Epithelial cell of proximal tubule (primary cell): ENCODE results near the gene NR1I2. TPM values are rescaled to one million over a fixed set of nuclear protein-coding genes. Genes with fewer than 3 reads are reported as not detected.

ENCODE experiments used
- DNase-seq: peaks from one replicate; pipeline ENCODE4 v3.0.0-alpha.2; 2011; ENCODE audit warnings: low read depth
- H3K4me3 ChIP-seq: 2 replicates; pipeline ENCODE4 v1.5.1; 2011; ENCODE audit warnings: low read depth, mild to moderate bottlenecking, low read length
- total RNA-seq: library from RNA; depleted of rRNA; stranded (reverse); fragments of >200 nt; gene quantifications from 2 replicates; pipeline ENCODE4 v1.2.3, GENCODE V29; 2015
- TF ChIP-seq, protein P1 (sequence below): conservative IDR thresholded peaks from 2 replicates; pipeline ENCODE4 v1.5.1; 2012; ENCODE audit warnings: low read depth, mild to moderate bottlenecking, low read length

Gene NR1I2
- total RNA-seq: 0.14 and 0.69 TPM in 2 replicates

- H3K4me3 ChIP-seq: no peak within 1 kb of the TSS
- DNase-seq: no peak
- TF ChIP-seq, protein P1, sequence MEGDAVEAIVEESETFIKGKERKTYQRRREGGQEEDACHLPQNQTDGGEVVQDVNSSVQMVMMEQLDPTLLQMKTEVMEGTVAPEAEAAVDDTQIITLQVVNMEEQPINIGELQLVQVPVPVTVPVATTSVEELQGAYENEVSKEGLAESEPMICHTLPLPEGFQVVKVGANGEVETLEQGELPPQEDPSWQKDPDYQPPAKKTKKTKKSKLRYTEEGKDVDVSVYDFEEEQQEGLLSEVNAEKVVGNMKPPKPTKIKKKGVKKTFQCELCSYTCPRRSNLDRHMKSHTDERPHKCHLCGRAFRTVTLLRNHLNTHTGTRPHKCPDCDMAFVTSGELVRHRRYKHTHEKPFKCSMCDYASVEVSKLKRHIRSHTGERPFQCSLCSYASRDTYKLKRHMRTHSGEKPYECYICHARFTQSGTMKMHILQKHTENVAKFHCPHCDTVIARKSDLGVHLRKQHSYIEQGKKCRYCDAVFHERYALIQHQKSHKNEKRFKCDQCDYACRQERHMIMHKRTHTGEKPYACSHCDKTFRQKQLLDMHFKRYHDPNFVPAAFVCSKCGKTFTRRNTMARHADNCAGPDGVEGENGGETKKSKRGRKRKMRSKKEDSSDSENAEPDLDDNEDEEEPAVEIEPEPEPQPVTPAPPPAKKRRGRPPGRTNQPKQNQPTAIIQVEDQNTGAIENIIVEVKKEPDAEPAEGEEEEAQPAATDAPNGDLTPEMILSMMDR: no peak
Observed at GRCh38 chr3:119781330-119782198, at the start of gene NR1I2. TSS of gene NR1I2 (plus strand) at chr3:119782101.

- no peak overlapping the region for H3K4me3 ChIP-seq
- DNase-seq: no peak
- TF ChIP-seq, protein P1: no peak
Observed at GRCh38 chr3:119733812-119734211, 48.1 kb upstream of the NR1I2 start.

- H3K4me3 ChIP-seq: no peak overlapping the region
- no peak for DNase-seq
- TF ChIP-seq, protein P1: no peak
Observed at GRCh38 chr3:119738741-119739140, 43.2 kb upstream of the NR1I2 start.

- no peak for DNase-seq
- TF ChIP-seq, protein P1: no peak
- H3K4me3 ChIP-seq: no peak overlapping the region
Observed at GRCh38 chr3:119741657-119742590, 40.0 kb upstream of the NR1I2 start.

- TF ChIP-seq, protein P1: no peak
- H3K4me3 ChIP-seq: no peak overlapping the region
- DNase-seq: no peak
Observed at GRCh38 chr3:119743921-119744320, 38.0 kb upstream of the NR1I2 start.

DNA sequence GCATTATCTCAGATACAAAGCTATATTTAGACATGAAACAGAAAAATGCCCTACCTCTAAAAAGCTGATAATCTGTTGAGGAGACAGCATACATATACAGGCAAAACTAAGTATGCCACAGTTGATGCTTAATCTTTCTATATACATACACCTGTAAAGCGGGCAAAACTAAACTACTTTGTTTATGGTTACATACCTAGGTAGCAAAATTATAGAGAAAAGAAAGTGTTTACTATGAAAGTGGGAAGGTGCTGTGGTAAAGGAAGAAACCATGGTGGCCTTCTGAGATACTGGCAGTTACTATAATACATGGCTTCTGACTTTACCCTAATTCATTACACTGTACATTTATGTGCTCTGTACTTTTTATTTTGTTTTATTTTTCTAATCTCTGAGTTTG lies 36.0 kb upstream of the NR1I2 start:
- DNase-seq: no peak
- H3K4me3 ChIP-seq: no peak overlapping the region
- TF ChIP-seq, protein P1: no peak
